COR-L47 (cell line): ENCODE results near the gene RNASE7.

Experiments
- DNase-seq: peaks from one replicate; lab custom pipeline; 2025; lab: John Stamatoyannopoulos, UW

Gene RNASE7

GRCh38 chr14:21068521-21069387 is 26.6 kb downstream of the RNASE7 start:
- DNase-seq: peak; percentile 71

- no peak for DNase-seq
Measured at GRCh38 chr14:21069388-21070082, 27.4 kb downstream of the RNASE7 start.

- DNase-seq: no peak
Measured at GRCh38 chr14:21070083-21070609, 28.0 kb downstream of the RNASE7 start, which contains the start of gene ARHGEF40. TSS of gene ARHGEF40 (plus strand) at chr14:21070304. CDS start at chr14:21070397, 93 bp downstream.

GRCh38 chr14:21070610-21071224 is 28.6 kb downstream of the RNASE7 start:
- DNase-seq: no peak

GRCh38 chr14:21071225-21072030 is 29.3 kb downstream of the RNASE7 start:
- peak; percentile 87 for DNase-seq

GRCh38 chr14:21072031-21072473 is 29.9 kb downstream of the RNASE7 start:
- no peak for DNase-seq

GRCh38 chr14:21072781-21073339 is 30.7 kb downstream of the RNASE7 start:
- no peak for DNase-seq

- DNase-seq: no peak
Measured at GRCh38 chr14:21073921-21074320, 31.8 kb downstream of the RNASE7 start.

- DNase-seq: no peak
Measured at GRCh38 chr14:21074398-21075272, 32.5 kb downstream of the RNASE7 start.

GRCh38 chr14:21075719-21076437 is 33.7 kb downstream of the RNASE7 start:
- no peak for DNase-seq

GRCh38 chr14:21077672-21078071 is 35.5 kb downstream of the RNASE7 start:
- no peak for DNase-seq

GRCh38 chr14:21078287-21078686 is 36.1 kb downstream of the RNASE7 start:
- no peak for DNase-seq

- DNase-seq: no peak
Measured at GRCh38 chr14:21078726-21079125, 36.6 kb downstream of the RNASE7 start.

- no peak for DNase-seq
Measured at GRCh38 chr14:21081521-21082142, 39.5 kb downstream of the RNASE7 start.

- DNase-seq: no peak
Measured at GRCh38 chr14:21083565-21084325, 41.6 kb downstream of the RNASE7 start.

- DNase-seq: no peak
Measured at GRCh38 chr14:21084396-21084795, 42.2 kb downstream of the RNASE7 start.

- no peak for DNase-seq
Measured at GRCh38 chr14:21084998-21085853, 43.1 kb downstream of the RNASE7 start.
